HepG2 (cell line): ENCODE data around the gene COPS7A. TPM values are rescaled to one million over a fixed set of nuclear protein-coding genes. Genes with fewer than 3 reads are reported as not detected.
A peak's percentile ranks its signal among the peaks of the same experiment; 100 is the strongest.

Experiments used
- AGO2 ChIP-seq: fragments of 200-400 bp; formaldehyde crosslinking; optimal IDR thresholded peaks from 2 replicates; pipeline ENCODE3; 2017; ENCODE audit warnings: mild to moderate bottlenecking, low read depth, low read length, moderate library complexity
- ARID3A ChIP-seq: IDR thresholded peaks from 2 replicates; pipeline ENCODE4 v1.6.1; 2012; ENCODE audit warnings: low read depth, low read length, improper control_type of control experiment
- BCLAF1 ChIP-seq: fragments of 450-650 bp; IDR thresholded peaks from 2 replicates; pipeline ENCODE4 v1.6.1; 2017; ENCODE audit warnings: mild to moderate bottlenecking
- E2F5 ChIP-seq: sonication (generic); formaldehyde crosslinking; conservative IDR thresholded peaks from 2 replicates; pipeline ENCODE4 v1.4.0; 2020; ENCODE audit warnings: missing genetic modification reagents
- FOXK1 ChIP-seq: sonication (generic); formaldehyde crosslinking; IDR thresholded peaks from 2 replicates; pipeline ENCODE4 v1.4.0; 2020; ENCODE audit warnings: low read depth, missing genetic modification reagents, borderline replicate concordance
- GLI4 ChIP-seq: sonication (generic); formaldehyde crosslinking; IDR thresholded peaks from 2 replicates; pipeline ENCODE4 v1.5.1; 2020; ENCODE audit warnings: missing genetic modification reagents, mild to moderate bottlenecking, moderate library complexity, borderline replicate concordance
- HDAC6 ChIP-seq: fragments of 200-600 bp; sonication (generic); IDR thresholded peaks from 2 replicates; pipeline ENCODE4 v1.7.0; 2017; ENCODE audit warnings: mild to moderate bottlenecking, antibody characterized with exemption, low read length, low read depth
- HNF4A ChIP-seq: sonication (generic); formaldehyde crosslinking; IDR thresholded peaks from 2 replicates; pipeline ENCODE4 v1.4.0; 2020; ENCODE audit warnings: missing genetic modification reagents
- MED13 ChIP-seq: sonication (generic); formaldehyde crosslinking; IDR thresholded peaks from 2 replicates; pipeline ENCODE4 v1.5.0; 2020; ENCODE audit warnings: missing genetic modification reagents
- NFYB ChIP-seq: sonication (generic); formaldehyde crosslinking; IDR thresholded peaks from 2 replicates; pipeline ENCODE4 v1.4.0; 2020; ENCODE audit warnings: missing genetic modification reagents
- POLR2AphosphoS5 ChIP-seq: IDR thresholded peaks from 2 replicates; pipeline ENCODE4 v1.6.1; 2012; ENCODE audit warnings: low read depth, low read length
- RBFOX2 ChIP-seq: fragments of 200-400 bp; formaldehyde crosslinking; IDR thresholded peaks from 2 replicates; pipeline ENCODE4 v1.6.1; 2017; ENCODE audit warnings: low read depth, mild to moderate bottlenecking, low read length
- RCOR2 ChIP-seq: IDR thresholded peaks from 2 replicates; pipeline ENCODE4 v1.6.1; 2016; ENCODE audit warnings: missing biosample characterization, missing genetic modification reagents
- REST ChIP-seq, 2 experiments: IDR thresholded peaks; 2 replicates each; pipeline ENCODE4 v1.6.1; 2011 to 2012; ENCODE audit warnings: low read length in 2 of 2, borderline replicate concordance in 1 of 2, low read depth in 1 of 2, mild to moderate bottlenecking in 1 of 2, moderate library complexity in 1 of 2
- SALL2 ChIP-seq: sonication (generic); formaldehyde crosslinking; IDR thresholded peaks from 2 replicates; pipeline ENCODE4 v1.8.1; 2023; ENCODE audit warnings: mild to moderate bottlenecking, missing genetic modification reagents, inconsistent platforms
- TCF7L2 ChIP-seq: IDR thresholded peaks from 2 replicates; pipeline ENCODE4 v1.6.1; 2011; ENCODE audit warnings: mild to moderate bottlenecking, low read depth, low read length, moderate library complexity
- U2AF1 ChIP-seq: fragments of 200-400 bp; formaldehyde crosslinking; optimal IDR thresholded peaks from 2 replicates; pipeline ENCODE3; 2017; ENCODE audit warnings: mild to moderate bottlenecking, low read depth, low read length
- ZNF446 ChIP-seq: sonication (generic); formaldehyde crosslinking; IDR thresholded peaks from 2 replicates; pipeline ENCODE4 v1.5.0; 2020; ENCODE audit warnings: mild to moderate bottlenecking, missing genetic modification reagents
- ZNF580 ChIP-seq: IDR thresholded peaks from 2 replicates; pipeline ENCODE4 v1.6.1; 2016; ENCODE audit warnings: low read depth, borderline replicate concordance
- ZNF652 ChIP-seq: IDR thresholded peaks from 2 replicates; pipeline ENCODE4 v1.6.1; 2016; ENCODE audit warnings: low read depth, borderline replicate concordance
- ZSCAN25 ChIP-seq: sonication (generic); formaldehyde crosslinking; IDR thresholded peaks from 2 replicates; pipeline ENCODE4 v1.8.0; 2022; ENCODE audit warnings: mild to moderate bottlenecking, missing genetic modification reagents
- polyA plus RNA-seq, 8 experiments: library from polyadenylated mRNA; depleted of rRNA in 3 of 8; stranded (reverse) in 7 of 8; unstranded in 1 of 8; fragments of >200 nt; fragmentation: Illumina TruSeq in 4 of 8; extraction: Trizol in 4 of 8; gene quantifications; 2 replicates each; pipeline versions ENCODE4 v1.2.1 to v1.2.3, GENCODE V29; 2011 to 2016; ENCODE audit warnings: low read depth in 4 of 8, missing spikeins in 1 of 8, mixed read lengths in 1 of 8; ENCODE audit not compliant: insufficient read depth in 1 of 8
- total RNA-seq, 5 experiments: library from RNA; depleted of rRNA; stranded (reverse); fragments of >200 nt; fragmentation: Illumina TruSeq; extraction: Trizol; gene quantifications; 2 replicates each; pipeline ENCODE4 v1.2.3, GENCODE V29; 2016; ENCODE audit warnings: low read depth in 1 of 5

The COPS7A gene
- total and polyA plus RNA-seq, 2 of the 13 experiments (the other 11 are each of a cell fraction or from before 2014, with no cell fraction given) = 40.0 to 73.6 TPM

- TF ChIP-seq ZSCAN25 (CRISPR knock-in tag) = no peak; the same call in 1 of the 2 replicates
- TF ChIP-seq BCLAF1 = no peak
- 0 out of 2 replicates have a peak, but pooled peaks have one; percentile 24 for TF ChIP-seq GLI4 (CRISPR knock-in tag)
- TF ChIP-seq RCOR2 (CRISPR knock-in tag) = no peak
- TF ChIP-seq U2AF1 = no peak
- peak in 1 of 2 experiments; percentile 16; a peak in 1 of 4 replicates for TF ChIP-seq REST (IDR thresholded peaks at IDR 0.05; ENCODE audit: borderline replicate concordance in 1 of 2, low read depth in 1 of 2, low read length in 2 of 2)
- TF ChIP-seq TCF7L2 = no peak
- TF ChIP-seq HDAC6 = no peak
- no peak for TF ChIP-seq AGO2
- no peak for TF ChIP-seq MED13
- no peak for TF ChIP-seq E2F5
- no peak for TF ChIP-seq FOXK1 (CRISPR knock-in tag)
- TF ChIP-seq SALL2 = no peak
- TF ChIP-seq ZNF580 = no peak
- peak; percentile 21; the same call in 1 of the 2 replicates for TF ChIP-seq HNF4A
- no peak for TF ChIP-seq ZNF446 (CRISPR knock-in tag)
- no peak; the same call in 1 of the 2 replicates for TF ChIP-seq POLR2AphosphoS5
- no peak for TF ChIP-seq RBFOX2
- no peak for TF ChIP-seq NFYB
- TF ChIP-seq ZNF652 = no peak
- TF ChIP-seq ARID3A = no peak
Measured at GRCh38 chr12:6688543-6688998, 35.3 kb upstream of the COPS7A start (continued).
